GM18858 (cell line): ENCODE results near the gene KRTAP2-3.
"Not testable (repeated sequence)": the region's sequence is repeated elsewhere in the genome, so short reads cannot be mapped to it uniquely, and the experiment has no call there.

Experiments
- ATAC-seq: cut with Tn5 transposase; IDR thresholded peaks from one replicate; pipeline ENCODE4 v1.9.1; 2021; ENCODE audit not compliant: unreplicated experiment

The KRTAP2-3 gene

GRCh38 chr17:41069031-41069430 is 9.1 kb upstream of the KRTAP2-3 start:
- ATAC-seq = no peak

- ATAC-seq = no peak
These were observed 7.4 kb upstream of the KRTAP2-3 start for GRCh38 chr17:41067281-41067680.

GRCh38 chr17:41065829-41066624 is 6.1 kb upstream of the KRTAP2-3 start, which contains the start of gene KRTAP2-4:
Gene KRTAP2-4 (minus strand): TSS chr17:41065879. CDS start chr17:41065845, 34 bp downstream.
- ATAC-seq = no peak

GRCh38 chr17:41065016-41065689 is 5.2 kb upstream of the KRTAP2-3 start:
- ATAC-seq = not testable (repeated sequence)

GRCh38 chr17:41064301-41064700 is 4.4 kb upstream of the KRTAP2-3 start:
- ATAC-seq = no peak

GRCh38 chr17:41063449-41063848 is 3.5 kb upstream of the KRTAP2-3 start:
- ATAC-seq = no peak

GRCh38 chr17:41061964-41062363 is 2.0 kb upstream of the KRTAP2-3 start:
- ATAC-seq = no peak

- ATAC-seq = not testable (repeated sequence)
These were observed 450 bp downstream of the KRTAP2-3 start for GRCh38 chr17:41059276-41060051.

- ATAC-seq = no peak
These were observed 1.2 kb downstream of the KRTAP2-3 start for GRCh38 chr17:41058741-41059140.

- no peak for ATAC-seq
These were observed 2.4 kb downstream of the KRTAP2-3 start for GRCh38 chr17:41057547-41057946.

- ATAC-seq = not testable (repeated sequence)
These were observed 4.8 kb downstream of the KRTAP2-3 start, which contains the start of gene KRTAP2-2 for GRCh38 chr17:41055130-41055529. Gene KRTAP2-2 (minus strand): TSS chr17:41055230. CDS start chr17:41055211, 19 bp downstream.

GRCh38 chr17:41054556-41054955 is 5.4 kb downstream of the KRTAP2-3 start:
- ATAC-seq = not testable (repeated sequence)

GRCh38 chr17:41054025-41054424 is 5.9 kb downstream of the KRTAP2-3 start:
- ATAC-seq = no peak

GRCh38 chr17:41052566-41052965 is 7.3 kb downstream of the KRTAP2-3 start:
- ATAC-seq = no peak

- ATAC-seq = no peak
These were observed 10.8 kb downstream of the KRTAP2-3 start for GRCh38 chr17:41049110-41049509.

- ATAC-seq = no peak
These were observed 11.5 kb downstream of the KRTAP2-3 start for GRCh38 chr17:41048441-41048840.

GRCh38 chr17:41046735-41047465 is 13.0 kb downstream of the KRTAP2-3 start, which contains the start of gene KRTAP2-1:
Gene KRTAP2-1 (minus strand): TSS chr17:41047316. CDS start chr17:41047267, 49 bp downstream.
- ATAC-seq = not testable (repeated sequence)

- no peak for ATAC-seq
These were observed 17.0 kb downstream of the KRTAP2-3 start for GRCh38 chr17:41042953-41043352.

GRCh38 chr17:41040783-41041571 is 18.9 kb downstream of the KRTAP2-3 start, which contains the start of gene KRTAP1-1:
Gene KRTAP1-1 (minus strand): TSS chr17:41041450. CDS start chr17:41041397, 53 bp downstream.
- ATAC-seq = not testable (repeated sequence)
